HepG2 (cell line): ENCODE measurements around the gene PATE1. TPM values are rescaled to one million over a fixed set of nuclear protein-coding genes. Genes with fewer than 3 reads are reported as not detected.

Experiments
- ATAC-seq: fragments of 200-7000 bp; cut with Tn5 transposase; 3 replicates; pipeline ENCODE4 v1.9.1; 2020; ENCODE audit warnings: mild to moderate bottlenecking, moderate library complexity
- BruUV-seq: library from RNA; stranded (reverse); fragments of 400-500 nt; replicated peaks from 2 replicates; lab custom pipeline; 2021; lab: Mats Ljungman, UMichigan
- CTCF ChIA-PET: fragments of 300-600 bp; formaldehyde crosslinking; extraction: SDS; loops from one replicate; lab custom pipeline; 2021; ENCODE audit warnings: low total read pairs, inconsistent platforms, low intra/inter-chr PET ratio; lab: Yijun Ruan, JAX
- POLR2A ChIA-PET: fragments of 350-600 bp; sonication (Branson Sonifier 250); formaldehyde crosslinking; loops from one replicate; lab custom pipeline; 2020; ENCODE audit warnings: antibody characterized with exemption, inconsistent platforms; lab: Yijun Ruan, JAX
- DNase-seq: peaks from one replicate; pipeline ENCODE4 v3.0.0-alpha.2; 2015; ENCODE audit warnings: low spot score
- FAIRE-seq: peaks from 3 replicates; lab custom pipeline; 2011; peaks lifted over from hg19 to GRCh38; lab: Jason Lieb, UNC
- H2AFZ ChIP-seq: one replicate; pipeline ENCODE4 v1.6.1; 2011; ENCODE audit warnings: low read length, inconsistent platforms
- H3K27ac ChIP-seq: fragments of 300-600 bp; 3 replicates; pipeline ENCODE4 v1.8.0; 2011; ENCODE audit warnings: mixed run types, mild to moderate bottlenecking, mixed read lengths, low read length, inconsistent platforms; ENCODE audit not compliant: insufficient read depth; ENCODE audit errors: extremely low read length
- H3K27me3 ChIP-seq, 2 experiments: fragments of 200-600 bp in 1 of 2; 2 replicates in 1 of 2; 3 replicates in 1 of 2; pipeline versions ENCODE4 v1.6.0 to v1.8.0; 2011; ENCODE audit warnings: low read length in 2 of 2, mild to moderate bottlenecking in 2 of 2, moderate library complexity in 2 of 2, inconsistent platforms in 1 of 2; ENCODE audit not compliant: insufficient read depth in 2 of 2, control insufficient read depth in 1 of 2
- H3K36me3 ChIP-seq, 2 experiments: fragments of 200-600 bp in 1 of 2; replicated peaks in 1 of 2; 2 replicates in 1 of 2; 3 replicates in 1 of 2; pipeline versions ENCODE4 v1.5.1 to v1.8.0; 2011; ENCODE audit warnings: low read length in 2 of 2, inconsistent platforms in 1 of 2; ENCODE audit not compliant: insufficient read depth in 2 of 2, control insufficient read depth in 1 of 2
- H3K4me1 ChIP-seq: 2 replicates; pipeline ENCODE4 v1.5.1; 2012; ENCODE audit warnings: low read length, inconsistent platforms; ENCODE audit not compliant: insufficient read depth
- H3K4me2 ChIP-seq: 2 replicates; pipeline ENCODE4 v1.6.0; 2011; ENCODE audit warnings: low read depth, low read length, inconsistent platforms
- H3K4me3 ChIP-seq, 3 experiments: fragments of 200-600 bp in 1 of 3; sonication (generic), shearing (Covaris generic) in 1 of 3; replicated peaks in 1 of 3; 2 replicates each; pipeline ENCODE4 v1.5.1; 2011 to 2016; ENCODE audit warnings: low read length in 3 of 3, inconsistent platforms in 2 of 3, low read depth in 2 of 3, mild to moderate bottlenecking in 2 of 3, control low read depth in 1 of 3, mixed read lengths in 1 of 3; ENCODE audit not compliant: insufficient read depth in 1 of 3
- H3K79me2 ChIP-seq: one replicate; pipeline ENCODE4 v1.6.1; 2011; ENCODE audit warnings: low read length, inconsistent platforms; ENCODE audit not compliant: insufficient read depth
- H3K9ac ChIP-seq: 2 replicates; pipeline ENCODE4 v1.6.0; 2011; ENCODE audit warnings: mild to moderate bottlenecking, low read depth, low read length, inconsistent platforms; ENCODE audit not compliant: insufficient read depth
- H3K9me3 ChIP-seq: 2 replicates; pipeline ENCODE4 v1.5.1; 2012; ENCODE audit warnings: mild to moderate bottlenecking, low read length
- H4K20me1 ChIP-seq: 2 replicates; pipeline ENCODE4 v1.6.0; 2011; ENCODE audit warnings: inconsistent platforms, mild to moderate bottlenecking, low read length, moderate library complexity; ENCODE audit not compliant: insufficient read depth
- ATF3 ChIP-seq: sonication (generic); formaldehyde crosslinking; IDR thresholded peaks from 2 replicates; pipeline ENCODE4 v1.4.0; 2020; ENCODE audit warnings: missing genetic modification reagents
- IKZF4 ChIP-seq: sonication (generic); formaldehyde crosslinking; IDR thresholded peaks from 2 replicates; pipeline ENCODE4 v1.5.1; 2020; ENCODE audit warnings: borderline replicate concordance, mild to moderate bottlenecking, low read depth, missing genetic modification reagents; ENCODE audit errors: not compliant biosample characterization
- IRX3 ChIP-seq: sonication (generic); formaldehyde crosslinking; IDR thresholded peaks from 2 replicates; pipeline ENCODE4 v1.8.1; 2023; ENCODE audit warnings: mild to moderate bottlenecking, low read depth, missing genetic modification reagents, borderline replicate concordance
- REST ChIP-seq, 2 experiments: IDR thresholded peaks; 2 replicates each; pipeline ENCODE4 v1.6.1; 2011 to 2012; ENCODE audit warnings: low read length in 2 of 2, borderline replicate concordance in 1 of 2, low read depth in 1 of 2, mild to moderate bottlenecking in 1 of 2, moderate library complexity in 1 of 2
- TBL1XR1 ChIP-seq: fragments of 150-350 bp; IDR thresholded peaks from 2 replicates; pipeline ENCODE4 v1.6.1; 2014; ENCODE audit warnings: borderline replicate concordance, low read length; ENCODE audit not compliant: partially characterized antibody
- TBP ChIP-seq: sonication (generic); formaldehyde crosslinking; IDR thresholded peaks from 2 replicates; pipeline ENCODE4 v1.5.0; 2020; ENCODE audit warnings: missing genetic modification reagents
- ZGPAT ChIP-seq: IDR thresholded peaks from 2 replicates; pipeline ENCODE4 v1.6.1; 2016; ENCODE audit warnings: mild to moderate bottlenecking
- ZNF180 ChIP-seq: sonication (generic); formaldehyde crosslinking; IDR thresholded peaks from 2 replicates; pipeline ENCODE4 v1.4.0; 2020; ENCODE audit warnings: low read depth, missing genetic modification reagents, borderline replicate concordance
- ZNF260 ChIP-seq: sonication (generic); formaldehyde crosslinking; IDR thresholded peaks from 2 replicates; pipeline ENCODE4 v1.4.0; 2020; ENCODE audit warnings: missing genetic modification reagents, low read depth, mild to moderate bottlenecking, borderline replicate concordance
- ZNF263 ChIP-seq: sonication (generic); formaldehyde crosslinking; IDR thresholded peaks from 2 replicates; pipeline ENCODE4 v1.4.0; 2020; ENCODE audit warnings: missing genetic modification reagents
- ZNF276 ChIP-seq: sonication (generic); formaldehyde crosslinking; IDR thresholded peaks from 2 replicates; pipeline ENCODE4 v1.4.0; 2020; ENCODE audit warnings: mild to moderate bottlenecking, low read depth, missing genetic modification reagents
- ZNF552 ChIP-seq: sonication (generic); formaldehyde crosslinking; IDR thresholded peaks from 2 replicates; pipeline ENCODE4 v1.9.0; 2022; ENCODE audit warnings: missing genetic modification reagents, mild to moderate bottlenecking, borderline replicate concordance
- ZNF773 ChIP-seq: sonication (generic); formaldehyde crosslinking; IDR thresholded peaks from 2 replicates; pipeline ENCODE4 v1.4.0; 2020; ENCODE audit warnings: missing genetic modification reagents, borderline replicate concordance
- ZNF782 ChIP-seq: sonication (generic); formaldehyde crosslinking; IDR thresholded peaks from 2 replicates; pipeline ENCODE4 v1.4.0; 2020; ENCODE audit warnings: missing genetic modification reagents, mild to moderate bottlenecking, borderline replicate concordance
- WGBS: methylation state at CpG from one replicate; pipeline ENCODE4 v1.1.6; 2017; ENCODE audit warnings: low lambda C conversion rate; 5-methylcytosine and 5-hydroxymethylcytosine counted together
- in situ Hi-C: cut with HindIII; loops from 2 replicates; pipeline ENCODE4 v1.10.0; 2017; ENCODE audit warnings: low pct_unique_long_range_greater_than_20kb; ENCODE audit not compliant: extremely low pct_ligation_motif_present
- intact Hi-C: fragments of 100-400 bp; cut with micrococcal nuclease; formaldehyde crosslinking; loops from one replicate; pipeline ENCODE4 v1.10.0; 2022; ENCODE audit not compliant: unreplicated experiment
- polyA plus RNA-seq, 8 experiments: library from polyadenylated mRNA; depleted of rRNA in 3 of 8; stranded (reverse) in 7 of 8; unstranded in 1 of 8; fragments of >200 nt; fragmentation: Illumina TruSeq in 4 of 8; extraction: Trizol in 4 of 8; gene quantifications; 2 replicates each; pipeline versions ENCODE4 v1.2.1 to v1.2.3, GENCODE V29; 2011 to 2016; ENCODE audit warnings: low read depth in 4 of 8, missing spikeins in 1 of 8, mixed read lengths in 1 of 8; ENCODE audit not compliant: insufficient read depth in 1 of 8
- total RNA-seq, 5 experiments: library from RNA; depleted of rRNA; stranded (reverse); fragments of >200 nt; fragmentation: Illumina TruSeq; extraction: Trizol; gene quantifications; 2 replicates each; pipeline ENCODE4 v1.2.3, GENCODE V29; 2016; ENCODE audit warnings: low read depth in 1 of 5

The PATE1 gene
- total and polyA plus RNA-seq, 2 of the 13 experiments (the other 11 are each of a cell fraction or from before 2014, with no cell fraction given) = not detected

GRCh38 chr11:125701858-125702621 lies 44.0 kb upstream of the PATE1 start:
- H3K27me3 ChIP-seq = peaks cover 0 to 21% of the 10 kb centered on the region in 2 experiments; a peak in 3 of 5 replicates
- in situ Hi-C loops = no loop called here
- H3K9ac ChIP-seq = no peak overlapping the region
- WGBS = 0% methylated on average over 3 of the region's 6 CpGs
- ATAC-seq (no peak; the same call in 1 of the 3 replicates), DNase-seq (no peak), FAIRE-seq (no peak)
- peak overlapping the region; percentile 27; the same call in 1 of the 2 replicates for H3K4me2 ChIP-seq
- intact Hi-C loops = no loop called here
- no peaks in the 10 kb centered on the region for H3K36me3 ChIP-seq
- no peaks in the 10 kb centered on the region for H3K9me3 ChIP-seq
- H3K4me3 ChIP-seq = no peak overlapping the region
- no peaks in the 10 kb centered on the region for H3K4me1 ChIP-seq
- H3K27ac ChIP-seq = no peak overlapping the region
- H3K79me2 ChIP-seq = no peaks in the 10 kb centered on the region
- no TSS peak for BruUV-seq
- H2AFZ ChIP-seq = no peak overlapping the region
- ChIA-PET POLR2A (no interaction called here), CTCF (no interaction called here)
- no peaks in the 10 kb centered on the region for H4K20me1 ChIP-seq
- TF ChIP-seq TBL1XR1 = no peak
- TF ChIP-seq ZNF773 = no peak
- no peak for TF ChIP-seq ZNF782 (CRISPR knock-in tag)
- TF ChIP-seq ZNF260 (CRISPR knock-in tag) = no peak
- no peak for TF ChIP-seq ZNF180 (CRISPR knock-in tag)
- TF ChIP-seq ZNF276 (CRISPR knock-in tag) = no peak
- no peak for TF ChIP-seq ZGPAT (CRISPR knock-in tag)
- TF ChIP-seq ZNF263 = no peak
- TF ChIP-seq REST (IDR thresholded peaks at IDR 0.05; ENCODE audit: borderline replicate concordance in 1 of 2, low read depth in 1 of 2, low read length in 2 of 2) = no peak
- no peak for TF ChIP-seq IKZF4
- no peak for TF ChIP-seq TBP (CRISPR knock-in tag)
- no peak for TF ChIP-seq ATF3
- no peak for TF ChIP-seq ZNF552 (CRISPR knock-in tag)
- TF ChIP-seq IRX3 (CRISPR knock-in tag) = no peak
